UCSD-AML1 (cell line): ENCODE measurements around the gene SPAG17.

ENCODE experiments used
- DNase-seq: peaks from one replicate; lab custom pipeline; 2025; ENCODE audit not compliant: unreplicated experiment; lab: John Stamatoyannopoulos, UW

SPAG17 gene

GRCh38 chr1:117911051-117911450, 274.0 kb downstream of the SPAG17 start:
- DNase-seq = no peak

GRCh38 chr1:117905019-117905418, 280.0 kb downstream of the SPAG17 start:
- no peak for DNase-seq

GRCh38 chr1:117904485-117904884, 280.5 kb downstream of the SPAG17 start:
- DNase-seq = no peak
